OCI-LY7 (cell line): ENCODE measurements around the gene OGFR. TPM values are rescaled to one million over a fixed set of nuclear protein-coding genes. Genes with fewer than 3 reads are reported as not detected.

ENCODE experiments used
- BruUV-seq: library from RNA; stranded (reverse); fragments of 400-500 nt; replicated peaks from 2 replicates; lab custom pipeline; 2021; lab: Mats Ljungman, UMichigan
- CTCF ChIA-PET: fragments of 300-600 bp; sonication (Branson Sonifier 250); formaldehyde crosslinking; loops from one replicate; lab custom pipeline; 2022; ENCODE audit warnings: antibody characterized with exemption; ENCODE audit not compliant: unreplicated experiment; lab: Charles Lee
- POLR2A ChIA-PET: fragments of 300-600 bp; sonication (Branson Sonifier 250); formaldehyde crosslinking; loops from one replicate; lab custom pipeline; 2022; ENCODE audit warnings: antibody characterized with exemption; lab: Charles Lee
- DNase-seq: peaks from one replicate; pipeline ENCODE4 v3.0.0-alpha.2; 2015; ENCODE audit warnings: low spot score
- H2AFZ ChIP-seq: fragments of 200-600 bp; sonication (generic), shearing (Covaris generic); 2 replicates; pipeline ENCODE4 v1.6.1; 2014; ENCODE audit warnings: mild to moderate bottlenecking, antibody characterized with exemption, low read length, moderate library complexity
- H3K27ac ChIP-seq: fragments of 200-600 bp; sonication (generic); 2 replicates; pipeline ENCODE4 v1.5.1; 2014; ENCODE audit warnings: mixed run types, low read depth, mild to moderate bottlenecking, moderate library complexity, low read length, inconsistent platforms; ENCODE audit not compliant: poor library complexity, severe bottlenecking
- H3K36me3 ChIP-seq: fragments of 200-600 bp; sonication (generic); 2 replicates; pipeline ENCODE4 v1.6.1; 2014; ENCODE audit warnings: mild to moderate bottlenecking, antibody characterized with exemption, low read length, moderate library complexity, mixed read lengths; ENCODE audit not compliant: insufficient read depth
- H3K4me1 ChIP-seq: fragments of 200-600 bp; sonication (generic); 2 replicates; pipeline ENCODE4 v1.5.1; 2014; ENCODE audit warnings: mild to moderate bottlenecking, low read length; ENCODE audit not compliant: insufficient read depth, poor library complexity, severe bottlenecking
- H3K4me2 ChIP-seq: fragments of 200-600 bp; sonication (generic); 2 replicates; pipeline ENCODE4 v1.6.1; 2014; ENCODE audit warnings: mild to moderate bottlenecking, low read length
- H3K4me3 ChIP-seq: fragments of 200-600 bp; sonication (generic); 2 replicates; pipeline ENCODE4 v1.5.1; 2014; ENCODE audit warnings: mild to moderate bottlenecking, low read depth, low read length; ENCODE audit not compliant: poor library complexity, severe bottlenecking
- H3K79me2 ChIP-seq: fragments of 200-600 bp; sonication (generic); 2 replicates; pipeline ENCODE4 v1.6.1; 2016; ENCODE audit warnings: low read depth, mild to moderate bottlenecking, low read length, moderate library complexity, mixed read lengths; ENCODE audit not compliant: insufficient read depth
- H3K9me2 ChIP-seq: fragments of 200-600 bp; sonication (generic); 2 replicates; pipeline ENCODE4 v1.6.1; 2016; ENCODE audit warnings: mild to moderate bottlenecking, low read length, mixed read lengths; ENCODE audit not compliant: insufficient read depth
- H3K9me3 ChIP-seq: fragments of 200-600 bp; sonication (generic); 2 replicates; pipeline ENCODE4 v1.6.1; 2014; ENCODE audit warnings: mild to moderate bottlenecking, mixed run types, low read length, mixed read lengths
- H4K20me1 ChIP-seq: fragments of 200-600 bp; sonication (generic); 2 replicates; pipeline ENCODE4 v1.6.1; 2014; ENCODE audit warnings: mild to moderate bottlenecking, antibody characterized with exemption, low read length, moderate library complexity, mixed read lengths; ENCODE audit not compliant: insufficient read depth
- EZH2phosphoT487 ChIP-seq: fragments of 200-600 bp; sonication (generic); IDR thresholded peaks from 2 replicates; pipeline ENCODE4 v1.6.1; 2018; ENCODE audit warnings: low read depth, borderline replicate concordance, mild to moderate bottlenecking, mixed run types, antibody characterized with exemption, low read length, moderate library complexity, mixed read lengths
- intact Hi-C: fragments of 100-400 bp; cut with micrococcal nuclease; formaldehyde crosslinking; loops from one replicate; pipeline ENCODE4 v1.10.0; 2022; ENCODE audit not compliant: unreplicated experiment
- total RNA-seq, 2 experiments: library from RNA; depleted of rRNA in 1 of 2; stranded (reverse); fragments of >200 nt in 1 of 2; shearing (Covaris generic) in 1 of 2; gene quantifications; 2 replicates each; pipeline ENCODE4 v1.2.3, GENCODE V29; 2014 to 2022
- TF ChIP-seq, protein P1 (sequence below): fragments of 200-600 bp; sonication (generic); conservative IDR thresholded peaks from 2 replicates; pipeline ENCODE4 v1.5.1; 2014; ENCODE audit warnings: mild to moderate bottlenecking, antibody characterized with exemption, low read length, moderate library complexity, mixed read lengths

Gene OGFR
- total RNA-seq, 2 experiments from 2014 or later = 64.8 to 69.9 TPM

DNA sequence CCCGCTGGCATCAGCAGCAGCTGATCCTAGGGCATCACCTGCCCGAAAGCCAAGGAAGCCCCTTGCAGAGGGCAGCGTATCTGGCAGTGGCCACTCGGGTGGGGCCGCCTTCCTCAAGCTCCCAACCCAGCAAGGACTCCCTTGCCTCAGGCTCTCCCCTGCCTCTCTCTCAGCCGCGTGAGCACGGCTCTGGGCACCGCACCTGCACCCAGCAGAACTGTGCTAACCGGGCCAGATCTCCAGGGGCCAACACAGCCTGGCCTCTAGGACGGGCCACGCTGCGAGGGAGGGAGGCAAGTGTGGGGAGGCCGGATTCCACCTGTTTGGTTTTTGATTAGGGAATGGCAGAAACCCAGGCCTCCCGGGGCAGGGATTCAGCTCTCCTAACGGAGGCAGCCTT, 20.1 kb upstream of the OGFR start:
- Histone ChIP-seq H3K4me3 (no peak overlapping the region), H4K20me1 (no peaks in the 10 kb centered on the region), H2AFZ (no peak overlapping the region), H3K4me2 (no peak overlapping the region), H3K27ac (no peak overlapping the region), H3K79me2 (no peaks in the 10 kb centered on the region), H3K4me1 (no peaks in the 10 kb centered on the region), H3K36me3 (no peaks in the 10 kb centered on the region), H3K9me2 (no peaks in the 10 kb centered on the region), H3K9me3 (no peaks in the 10 kb centered on the region)
- POLR2A ChIA-PET = interaction anchor here (1.2 kb wide), 1 partner anchor 10 kb away, joined by 3 read pairs; no protein-coding TSS in a partner anchor
- TF ChIP-seq, protein P1, sequence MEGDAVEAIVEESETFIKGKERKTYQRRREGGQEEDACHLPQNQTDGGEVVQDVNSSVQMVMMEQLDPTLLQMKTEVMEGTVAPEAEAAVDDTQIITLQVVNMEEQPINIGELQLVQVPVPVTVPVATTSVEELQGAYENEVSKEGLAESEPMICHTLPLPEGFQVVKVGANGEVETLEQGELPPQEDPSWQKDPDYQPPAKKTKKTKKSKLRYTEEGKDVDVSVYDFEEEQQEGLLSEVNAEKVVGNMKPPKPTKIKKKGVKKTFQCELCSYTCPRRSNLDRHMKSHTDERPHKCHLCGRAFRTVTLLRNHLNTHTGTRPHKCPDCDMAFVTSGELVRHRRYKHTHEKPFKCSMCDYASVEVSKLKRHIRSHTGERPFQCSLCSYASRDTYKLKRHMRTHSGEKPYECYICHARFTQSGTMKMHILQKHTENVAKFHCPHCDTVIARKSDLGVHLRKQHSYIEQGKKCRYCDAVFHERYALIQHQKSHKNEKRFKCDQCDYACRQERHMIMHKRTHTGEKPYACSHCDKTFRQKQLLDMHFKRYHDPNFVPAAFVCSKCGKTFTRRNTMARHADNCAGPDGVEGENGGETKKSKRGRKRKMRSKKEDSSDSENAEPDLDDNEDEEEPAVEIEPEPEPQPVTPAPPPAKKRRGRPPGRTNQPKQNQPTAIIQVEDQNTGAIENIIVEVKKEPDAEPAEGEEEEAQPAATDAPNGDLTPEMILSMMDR = no peak
- TF ChIP-seq EZH2phosphoT487 = no peak
- BruUV-seq = no TSS peak
- intact Hi-C loops = no loop called here
- DNase-seq = no peak
- CTCF ChIA-PET = no interaction called here

DNA sequence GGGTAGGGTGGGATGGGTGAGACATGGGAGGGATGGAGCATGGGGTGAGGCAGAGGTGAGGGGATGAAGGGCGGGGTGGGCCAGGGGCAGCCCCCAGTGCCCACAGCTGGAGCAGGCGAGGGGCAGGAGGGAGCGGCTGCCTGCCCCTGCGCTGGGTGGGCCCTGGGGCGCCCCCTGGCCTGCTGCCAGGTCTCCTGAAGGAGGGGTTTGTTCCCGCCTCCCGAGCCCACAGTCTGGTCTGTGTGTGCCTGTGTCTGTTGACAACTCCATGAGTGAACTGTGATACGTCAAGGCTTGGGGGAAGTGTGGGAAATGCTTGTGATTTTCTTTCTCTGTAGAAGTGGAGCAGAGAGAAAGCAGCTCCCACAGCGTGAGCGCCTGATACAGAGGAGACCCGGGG, 19.2 kb upstream of the OGFR start:
- CTCF ChIA-PET = no interaction called here
- POLR2A ChIA-PET = no interaction called here
- no peaks in the 10 kb centered on the region for H3K9me2 ChIP-seq
- BruUV-seq = no TSS peak
- no peak overlapping the region for H3K27ac ChIP-seq
- no peaks in the 10 kb centered on the region for H3K4me1 ChIP-seq
- no peak overlapping the region for H3K4me3 ChIP-seq
- no peaks in the 10 kb centered on the region for H4K20me1 ChIP-seq
- DNase-seq = no peak
- H3K4me2 ChIP-seq = no peak overlapping the region
- H3K9me3 ChIP-seq = no peaks in the 10 kb centered on the region
- intact Hi-C loops = no loop called here
- no peaks in the 10 kb centered on the region for H3K36me3 ChIP-seq
- no peak overlapping the region for H2AFZ ChIP-seq
- H3K79me2 ChIP-seq = no peaks in the 10 kb centered on the region
- TF ChIP-seq, protein P1 = no peak
- TF ChIP-seq EZH2phosphoT487 = no peak

DNA sequence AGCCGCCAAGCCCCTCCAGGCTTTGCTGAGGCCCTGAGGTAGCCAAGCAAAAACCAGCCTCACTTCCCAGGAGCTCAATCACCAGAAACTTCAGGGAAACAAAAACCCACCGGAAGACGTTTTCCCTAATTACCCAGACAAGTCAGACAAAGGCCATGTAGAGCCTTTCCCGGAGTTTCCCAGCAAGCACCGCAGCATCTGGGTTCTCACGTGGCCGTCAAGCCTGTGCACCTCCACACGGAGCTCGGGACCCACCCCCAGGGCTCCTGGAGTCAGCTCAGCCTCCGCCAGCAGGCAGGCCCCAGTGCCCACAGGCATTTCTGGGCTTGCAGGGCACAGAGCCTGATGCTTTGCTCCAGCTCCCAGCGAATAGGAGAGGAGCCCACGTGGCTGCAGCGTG, 18.5 kb upstream of the OGFR start:
- Histone ChIP-seq H3K4me3 (no peak overlapping the region), H2AFZ (no peak overlapping the region), H3K9me3 (no peaks in the 10 kb centered on the region), H4K20me1 (no peaks in the 10 kb centered on the region), H3K4me2 (no peak overlapping the region), H3K79me2 (no peaks in the 10 kb centered on the region), H3K9me2 (no peaks in the 10 kb centered on the region), H3K4me1 (peaks cover 1% of the 10 kb centered on the region), H3K27ac (no peak overlapping the region), H3K36me3 (no peaks in the 10 kb centered on the region)
- no peak for DNase-seq
- POLR2A ChIA-PET = no interaction called here
- no TSS peak for BruUV-seq
- CTCF ChIA-PET = no interaction called here
- intact Hi-C loops = no loop called here
- TF ChIP-seq EZH2phosphoT487 = no peak
- TF ChIP-seq, protein P1 = no peak
